Brain pericyte (primary cell): ENCODE measurements around the gene PHF8.
A peak's percentile ranks its signal among the peaks of the same experiment; 100 is the strongest.

ENCODE experiments used
- DNase-seq: peaks from one replicate; pipeline ENCODE4 v3.0.0-alpha.2; 2012; ENCODE audit warnings: low read depth, low spot score

The PHF8 gene

GRCh38 chrX:54044126-54044876, at the start of gene PHF8:
Gene PHF8 (minus strand): TSS chrX:54044473. CDS start chrX:54042728, 1,745 bp downstream.
- DNase-seq, result peak; percentile 91

- DNase-seq, result no peak
These were observed 49.3 kb upstream of the PHF8 start for GRCh38 chrX:54093571-54093970.

- DNase-seq, result no peak
These were observed 48.9 kb upstream of the PHF8 start for GRCh38 chrX:54093159-54093558.

DNA sequence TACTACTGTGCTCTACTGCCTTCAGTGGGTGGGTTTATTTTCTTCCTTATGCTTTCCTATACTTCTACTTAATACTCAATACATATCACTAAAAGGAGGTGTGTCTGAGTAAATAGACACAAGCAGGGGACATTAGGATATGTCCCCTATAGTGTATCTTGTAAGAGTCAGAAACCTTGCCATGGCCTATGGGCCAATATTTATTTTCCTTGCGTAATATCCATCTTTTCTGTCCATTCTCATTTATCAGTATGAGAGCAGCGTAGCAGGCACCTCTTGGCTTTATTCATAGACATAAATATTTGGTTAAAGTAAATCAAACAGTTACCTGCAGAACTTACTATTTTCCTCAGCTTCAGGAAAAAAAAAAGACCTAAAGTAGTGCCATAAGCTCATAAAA, 46.6 kb upstream of the PHF8 start:
- no peak for DNase-seq

DNA sequence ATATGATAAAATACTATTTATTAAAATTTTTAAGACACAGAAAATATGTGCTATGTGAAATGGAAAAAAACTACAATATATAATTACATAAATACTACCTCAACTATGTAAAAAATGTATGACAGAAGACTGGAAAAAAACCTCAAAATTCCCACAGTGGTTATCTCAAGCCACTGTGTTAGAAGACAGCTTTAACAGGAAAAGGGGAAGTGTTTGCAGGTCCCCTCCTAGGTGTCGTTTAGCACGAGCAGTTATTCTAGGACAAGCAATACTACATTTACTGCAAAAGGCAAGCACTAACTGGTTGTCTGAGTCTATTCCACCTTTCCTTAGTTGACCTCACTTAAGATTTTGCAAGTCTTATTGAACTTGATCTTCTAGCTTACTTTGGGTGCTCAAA, 44.9 kb upstream of the PHF8 start:
- DNase-seq, result no peak

DNA sequence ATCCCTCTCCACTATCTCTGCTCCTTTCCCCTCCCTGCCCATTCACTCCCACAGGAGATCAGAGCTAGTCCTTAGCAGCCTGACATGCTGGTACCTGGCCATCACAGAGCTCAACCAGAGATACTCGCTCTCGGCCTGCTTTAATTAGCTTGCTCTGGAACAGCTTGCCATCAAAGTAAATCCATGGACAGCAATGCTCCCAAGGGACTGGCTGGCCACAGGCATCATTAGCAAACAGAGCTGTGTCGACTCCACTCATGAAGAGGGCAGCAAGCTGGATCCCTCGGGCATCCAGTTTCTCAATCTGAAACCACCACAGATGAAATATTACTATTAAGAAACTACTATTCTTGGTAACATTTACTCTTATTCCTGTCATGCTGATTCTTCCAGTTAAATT, 43.4 kb upstream of the PHF8 start:
- DNase-seq, result no peak

DNA sequence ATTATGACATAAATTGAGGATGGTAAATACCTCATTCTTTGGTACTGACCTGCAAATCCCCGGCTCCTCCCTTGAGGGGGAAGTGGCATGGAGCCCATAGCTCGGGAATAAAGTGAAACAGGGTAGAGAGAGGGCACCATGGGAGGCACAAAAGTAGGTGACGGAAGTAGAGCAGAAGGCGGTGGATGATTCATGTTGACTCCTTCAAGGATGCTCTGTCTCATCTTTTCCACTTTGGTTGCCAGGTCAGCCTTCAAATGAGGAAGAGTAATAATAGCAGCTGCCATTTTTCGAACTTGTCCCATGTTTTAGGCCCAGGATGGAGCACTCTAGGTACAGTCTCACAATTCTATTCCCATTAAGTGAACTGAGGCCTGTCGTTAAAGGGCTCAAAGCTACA, 41.4 kb upstream of the PHF8 start:
- no peak for DNase-seq

DNA sequence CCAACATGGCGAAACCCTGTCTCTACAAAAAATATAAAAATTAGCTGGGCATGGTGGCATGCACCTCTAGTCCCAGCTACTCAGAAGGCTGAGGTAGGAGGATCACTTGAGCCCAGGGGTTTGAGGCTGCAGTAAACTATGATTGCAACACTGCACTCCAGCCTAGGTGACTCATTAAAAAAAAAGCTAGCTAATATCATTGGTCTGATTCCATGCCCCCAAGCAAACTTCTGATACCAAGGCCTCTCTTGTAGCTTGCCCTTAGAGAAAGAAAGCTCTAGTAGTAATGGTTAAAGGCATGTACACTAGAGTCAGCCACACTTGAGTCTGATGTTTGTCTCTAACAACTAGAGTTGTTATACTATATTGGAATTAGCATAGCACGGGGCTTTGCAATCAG, 32.6 kb upstream of the PHF8 start:
- no peak for DNase-seq

- no peak for DNase-seq
These were observed 30.6 kb upstream of the PHF8 start for GRCh38 chrX:54074826-54075225.

- no peak for DNase-seq
These were observed 23.5 kb upstream of the PHF8 start for GRCh38 chrX:54067766-54068165.

DNA sequence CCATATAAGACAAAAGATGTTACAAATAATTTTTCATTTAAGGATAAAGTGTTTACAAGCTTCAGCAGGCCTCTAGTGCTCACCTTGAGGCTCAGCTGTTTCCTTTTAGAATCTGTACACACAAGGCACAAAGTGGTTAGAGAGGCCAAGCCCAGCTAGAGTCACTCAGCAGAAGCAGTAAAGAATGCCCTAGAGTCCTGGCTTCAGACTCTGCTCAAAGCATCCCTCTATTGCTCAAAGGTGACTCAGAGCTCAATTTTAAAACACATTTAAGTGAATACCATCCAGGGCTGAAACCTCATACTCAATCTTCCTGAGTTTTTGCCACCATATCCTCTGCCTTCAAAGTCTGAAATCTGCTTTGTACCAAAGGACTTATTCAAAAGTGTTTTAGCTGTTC, 22.6 kb upstream of the PHF8 start:
- DNase-seq, result no peak

- DNase-seq, result no peak
These were observed 20.3 kb upstream of the PHF8 start for GRCh38 chrX:54064564-54064963.

GRCh38 chrX:54063361-54063760, 19.1 kb upstream of the PHF8 start:
- no peak for DNase-seq

- DNase-seq, result no peak
These were observed 5.5 kb upstream of the PHF8 start for GRCh38 chrX:54049801-54050200.

- no peak for DNase-seq
These were observed 4.1 kb upstream of the PHF8 start for GRCh38 chrX:54048412-54048811.

GRCh38 chrX:54045563-54046228, 1.4 kb upstream of the PHF8 start:
- DNase-seq, result no peak

DNA sequence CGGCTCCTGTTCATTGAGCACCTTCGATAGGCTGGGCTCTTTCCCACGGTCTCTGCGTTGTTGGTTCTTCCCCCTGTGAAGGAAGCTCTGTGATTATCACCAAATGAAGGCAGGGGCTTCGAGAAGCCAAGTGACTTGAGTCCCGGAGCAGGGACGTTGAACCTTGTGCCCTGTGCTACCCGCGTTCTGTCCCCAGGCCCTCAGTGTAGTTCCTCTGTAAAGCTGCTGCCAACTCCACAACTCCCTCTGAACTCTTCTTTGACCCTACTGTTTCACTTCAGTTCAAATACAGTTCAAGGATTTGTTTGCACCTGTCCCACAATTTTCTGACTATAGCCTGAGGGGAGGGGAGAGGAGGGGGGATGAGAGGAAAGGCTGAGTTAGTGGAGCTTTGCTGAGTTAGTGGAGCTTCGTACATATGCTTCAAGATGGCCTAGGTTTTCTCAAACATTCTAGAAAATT, 635 bp upstream of the PHF8 start:
- DNase-seq, result no peak

DNA sequence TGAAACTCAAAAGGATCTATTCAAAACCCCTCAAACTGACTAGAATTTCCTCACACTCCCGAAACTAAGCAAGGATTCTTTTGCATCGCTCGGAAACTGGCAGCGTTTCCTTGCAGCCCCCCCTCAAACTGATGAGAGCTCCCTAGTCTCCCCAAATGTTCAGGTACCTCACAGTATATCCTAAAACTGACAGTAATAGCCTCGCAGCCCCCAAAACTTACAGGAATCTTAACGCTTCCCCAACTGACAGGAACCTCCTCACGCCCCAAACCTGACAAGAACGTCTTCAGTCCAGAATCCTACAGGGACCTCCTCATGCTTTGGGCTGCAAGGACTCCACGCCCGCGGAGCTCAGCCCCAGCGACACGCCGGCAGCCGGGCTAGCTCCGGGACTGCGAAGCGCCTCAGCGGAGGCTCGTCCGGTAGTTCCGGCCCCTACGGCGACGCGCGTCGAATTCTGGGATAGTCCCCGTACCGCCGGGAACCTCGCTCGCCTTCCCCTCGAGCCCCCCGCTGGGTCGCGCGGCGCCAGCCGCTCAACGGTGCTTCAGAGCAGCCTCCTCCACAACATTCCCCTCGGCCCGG, 640 bp downstream of the PHF8 start:
- no peak for DNase-seq

GRCh38 chrX:54043056-54043455, 1.2 kb downstream of the PHF8 start:
- no peak for DNase-seq

DNA sequence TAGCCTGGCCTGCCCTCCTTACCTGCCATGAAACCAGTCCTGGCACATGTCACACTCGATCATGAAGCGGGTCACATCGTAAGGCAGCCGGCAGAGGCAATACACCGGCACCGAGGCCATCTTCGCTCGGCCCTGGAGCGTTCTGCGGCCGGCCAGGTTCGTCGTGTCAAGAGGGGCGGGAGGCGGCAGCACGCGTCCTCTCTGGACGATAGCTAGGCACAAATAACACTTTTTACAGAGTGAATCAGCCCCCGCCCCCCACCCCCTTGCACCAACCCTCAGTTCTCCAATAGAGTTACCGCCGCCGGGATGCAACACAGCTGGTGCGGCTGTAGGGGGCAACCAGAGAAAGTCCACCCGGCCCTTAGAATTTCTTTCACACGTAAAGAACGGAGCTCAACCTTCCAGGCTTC, 1.7 kb downstream of the PHF8 start:
- no peak for DNase-seq

DNA sequence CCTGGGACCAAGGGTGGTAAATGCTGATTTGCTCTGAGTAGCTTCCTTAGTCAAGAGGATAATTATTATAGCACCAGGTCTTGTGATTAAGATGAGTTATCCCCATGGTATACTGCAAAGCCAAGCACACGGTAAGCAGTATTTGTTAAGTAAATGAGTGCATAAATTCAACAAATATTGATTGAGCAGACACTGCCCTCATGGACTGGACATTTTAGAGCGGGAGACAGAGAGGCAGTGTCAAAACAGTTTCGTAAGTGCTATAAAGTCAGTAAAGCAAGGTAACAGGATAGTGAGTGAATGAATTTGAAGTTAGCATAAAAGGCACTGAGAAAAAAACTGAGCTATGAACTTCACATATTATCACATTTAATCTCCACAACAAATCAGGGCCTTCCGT, 13.9 kb downstream of the PHF8 start:
- no peak for DNase-seq

DNA sequence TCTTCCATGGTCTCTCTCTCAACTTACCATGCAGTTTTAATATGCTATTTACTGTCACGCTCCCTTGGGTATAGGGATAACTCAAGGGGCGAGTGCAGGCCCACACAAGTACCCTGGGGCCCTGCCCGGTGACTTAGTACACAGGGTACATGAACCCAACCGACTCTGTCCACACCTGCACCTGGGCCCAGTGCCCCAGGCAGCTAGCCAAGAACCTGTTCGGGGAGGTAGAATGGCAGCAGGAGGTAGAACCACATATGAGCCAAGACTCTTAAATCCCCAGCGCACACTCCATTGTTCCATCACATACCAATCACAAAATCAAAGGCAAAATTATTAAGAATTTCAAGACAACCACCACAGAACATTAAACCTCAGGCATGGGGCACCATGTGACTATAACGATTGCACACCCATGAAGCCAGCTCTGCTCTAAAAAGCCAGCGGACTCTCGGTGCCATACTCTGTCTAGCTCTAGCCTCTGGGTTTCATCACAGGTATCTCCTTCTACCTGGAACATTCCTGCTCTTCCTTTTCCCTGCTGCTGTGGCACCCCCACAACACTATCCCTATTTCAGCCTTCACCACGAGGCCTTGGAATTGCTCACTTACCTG, 14.6 kb downstream of the PHF8 start:
- no peak for DNase-seq

GRCh38 chrX:54024350-54024749, 19.9 kb downstream of the PHF8 start:
- no peak for DNase-seq
